SU-DHL-6 (cell line): ENCODE data around the gene ZFAND6.

Experiments used
- EZH2phosphoT487 ChIP-seq: fragments of 200-600 bp; sonication (generic), shearing (Covaris generic); conservative IDR thresholded peaks from 2 replicates; pipeline ENCODE4 v1.6.1; 2018; ENCODE audit warnings: mild to moderate bottlenecking, antibody characterized with exemption, low read length, moderate library complexity, mixed read lengths
- TF ChIP-seq, protein P1 (sequence below): fragments of 200-600 bp; sonication (generic); IDR thresholded peaks from one replicate; pipeline ENCODE4 v1.5.1; 2017; ENCODE audit warnings: antibody characterized with exemption, mild to moderate bottlenecking, low read length, moderate library complexity; ENCODE audit not compliant: insufficient read depth, poor library complexity, severe bottlenecking

DNA sequence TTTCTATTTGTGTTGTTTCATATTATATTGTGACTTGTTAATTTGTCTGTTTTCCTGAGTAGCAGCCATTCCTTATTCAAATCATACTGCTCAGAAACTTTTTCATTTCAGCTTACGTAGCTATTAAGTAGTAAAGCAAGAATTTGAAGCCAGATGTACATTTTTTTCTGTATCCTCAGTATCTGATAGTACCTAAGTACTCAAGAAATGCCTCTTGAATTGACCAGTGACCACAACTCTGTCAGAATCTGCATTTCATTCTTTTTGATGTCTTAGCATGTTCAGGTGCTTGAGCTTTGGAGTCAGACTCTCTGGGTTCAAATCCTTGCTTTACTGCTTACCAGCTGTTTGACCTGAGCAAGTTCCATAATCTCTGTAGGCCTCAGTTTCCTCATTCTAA is 30.6 kb downstream of the ZFAND6 start:
- TF ChIP-seq, protein P1, sequence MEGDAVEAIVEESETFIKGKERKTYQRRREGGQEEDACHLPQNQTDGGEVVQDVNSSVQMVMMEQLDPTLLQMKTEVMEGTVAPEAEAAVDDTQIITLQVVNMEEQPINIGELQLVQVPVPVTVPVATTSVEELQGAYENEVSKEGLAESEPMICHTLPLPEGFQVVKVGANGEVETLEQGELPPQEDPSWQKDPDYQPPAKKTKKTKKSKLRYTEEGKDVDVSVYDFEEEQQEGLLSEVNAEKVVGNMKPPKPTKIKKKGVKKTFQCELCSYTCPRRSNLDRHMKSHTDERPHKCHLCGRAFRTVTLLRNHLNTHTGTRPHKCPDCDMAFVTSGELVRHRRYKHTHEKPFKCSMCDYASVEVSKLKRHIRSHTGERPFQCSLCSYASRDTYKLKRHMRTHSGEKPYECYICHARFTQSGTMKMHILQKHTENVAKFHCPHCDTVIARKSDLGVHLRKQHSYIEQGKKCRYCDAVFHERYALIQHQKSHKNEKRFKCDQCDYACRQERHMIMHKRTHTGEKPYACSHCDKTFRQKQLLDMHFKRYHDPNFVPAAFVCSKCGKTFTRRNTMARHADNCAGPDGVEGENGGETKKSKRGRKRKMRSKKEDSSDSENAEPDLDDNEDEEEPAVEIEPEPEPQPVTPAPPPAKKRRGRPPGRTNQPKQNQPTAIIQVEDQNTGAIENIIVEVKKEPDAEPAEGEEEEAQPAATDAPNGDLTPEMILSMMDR: no peak
- TF ChIP-seq EZH2phosphoT487: no peak
